ENCODE results near the gene LLGL1. TPM values are rescaled to one million over a fixed set of nuclear protein-coding genes. Genes with fewer than 3 reads are reported as not detected.

Gene LLGL1
- total and polyA plus RNA-seq, 10 donors = 2.9 to 23.4 (median 14.5) TPM

- peaks cover 0 to 62% (median 30%) of the 10 kb centered on the region in 6 donors for H3K36me3 ChIP-seq
- no peak for DNase-seq
- H3K27me3 ChIP-seq (replicated peaks in 1 of 7) = no peaks in the 10 kb centered on the region
- H3K4me3 ChIP-seq = no peak overlapping the region
- intact Hi-C loops (cut with DNase I; ENCODE audit: low total_unique reads) = no loop called here
- TF ChIP-seq POLR2A (IDR thresholded peaks at IDR 0.05) (no peak), POLR2AphosphoS5 (IDR thresholded peaks at IDR 0.05) (peak in 1 of 3 donors; percentile 36)
- peaks cover 0 to 20% (median 6%) of the 10 kb centered on the region in 6 donors for H3K4me1 ChIP-seq
- 72 to 80% (median 78%) methylated on average over 9 to 10 of the region's 10 CpGs for WGBS, 5 donors
- no peak overlapping the region for H3K27ac ChIP-seq
- no peaks in the 10 kb centered on the region for H3K9me3 ChIP-seq
These were observed 41.9 kb downstream of the LLGL1 start for GRCh38 chr17:18267366-18267765.

GRCh38 chr17:18267927-18268711 is 42.7 kb downstream of the LLGL1 start:
- Histone ChIP-seq H3K4me1 (peaks cover 0 to 13% (median under 1%) of the 10 kb centered on the region in 6 donors), H3K27ac (no peak overlapping the region), H3K9me3 (no peaks in the 10 kb centered on the region), H3K27me3 (replicated peaks in 1 of 7) (no peaks in the 10 kb centered on the region), H3K36me3 (peaks cover 0 to 65% (median 34%) of the 10 kb centered on the region in 6 donors), H3K4me3 (no peak overlapping the region)
- TF ChIP-seq POLR2AphosphoS5 (IDR thresholded peaks at IDR 0.05) = peak in 1 of 3 donors; percentile 44
- no peak for TF ChIP-seq CTCF (IDR thresholded peaks at IDR 0.05 in 8 of 11, conservative IDR thresholded peaks at IDR 0.05 in 3 of 11)
- 61 to 69% (median 64%) methylated on average over 12 to 14 of the region's 14 CpGs for WGBS, 5 donors
- intact Hi-C loops (cut with DNase I; ENCODE audit: low total_unique reads) = no loop called here
- no peak for DNase-seq

GRCh38 chr17:18270046-18270931 is 44.9 kb downstream of the LLGL1 start:
- no peak for DNase-seq
- WGBS, 5 donors = 88 to 92% (median 89%) methylated on average over 13 to 14 of the region's 14 CpGs

GRCh38 chr17:18277076-18277475 is 51.6 kb downstream of the LLGL1 start:
- Histone ChIP-seq H3K36me3 (peaks cover 5 to 99% (median 89%) of the 10 kb centered on the region in 6 donors), H3K4me1 (no peaks in the 10 kb centered on the region), H3K27ac (no peak overlapping the region), H3K9me3 (no peaks in the 10 kb centered on the region), H3K27me3 (replicated peaks in 1 of 7) (no peaks in the 10 kb centered on the region), H3K4me3 (no peak overlapping the region)
- DNase-seq = no peak
- TF ChIP-seq CTCF (IDR thresholded peaks at IDR 0.05 in 8 of 11, conservative IDR thresholded peaks at IDR 0.05 in 3 of 11) (no peak), POLR2A (IDR thresholded peaks at IDR 0.05) (no peak), POLR2AphosphoS5 (IDR thresholded peaks at IDR 0.05) (no peak)
- intact Hi-C loops (cut with DNase I; ENCODE audit: low total_unique reads) = no loop called here
- 89 to 100% (median 100%) methylated on average over 1 of the region's 1 CpG for WGBS, 5 donors

More at GRCh38 chr17:18270046-18270931, 44.9 kb downstream of the LLGL1 start:
- no peaks in the 10 kb centered on the region for H3K9me3 ChIP-seq
- H3K27me3 ChIP-seq (replicated peaks in 1 of 7) = no peaks in the 10 kb centered on the region
- H3K27ac ChIP-seq = no peak overlapping the region
- peaks cover 0 to 64% (median 31%) of the 10 kb centered on the region in 6 donors for H3K36me3 ChIP-seq
- no peak overlapping the region for H3K4me3 ChIP-seq
- intact Hi-C loops (cut with DNase I; ENCODE audit: low total_unique reads) = no loop called here
- no peak for TF ChIP-seq POLR2AphosphoS5 (IDR thresholded peaks at IDR 0.05)
- TF ChIP-seq POLR2A (IDR thresholded peaks at IDR 0.05) = no peak
- no peak for TF ChIP-seq CTCF (IDR thresholded peaks at IDR 0.05 in 8 of 11, conservative IDR thresholded peaks at IDR 0.05 in 3 of 11)
- peaks cover 0 to 10% (median 0%) of the 10 kb centered on the region in 6 donors for H3K4me1 ChIP-seq
